ENCODE data around the gene DHX16. TPM values are rescaled to one million over a fixed set of nuclear protein-coding genes. Genes with fewer than 3 reads are reported as not detected.

The DHX16 gene
- total and polyA plus RNA-seq, 2 of the 8 experiments (the other 6 are each of a cell fraction or from before 2014, with no cell fraction given), result 27.4 to 44.4 TPM

DNA sequence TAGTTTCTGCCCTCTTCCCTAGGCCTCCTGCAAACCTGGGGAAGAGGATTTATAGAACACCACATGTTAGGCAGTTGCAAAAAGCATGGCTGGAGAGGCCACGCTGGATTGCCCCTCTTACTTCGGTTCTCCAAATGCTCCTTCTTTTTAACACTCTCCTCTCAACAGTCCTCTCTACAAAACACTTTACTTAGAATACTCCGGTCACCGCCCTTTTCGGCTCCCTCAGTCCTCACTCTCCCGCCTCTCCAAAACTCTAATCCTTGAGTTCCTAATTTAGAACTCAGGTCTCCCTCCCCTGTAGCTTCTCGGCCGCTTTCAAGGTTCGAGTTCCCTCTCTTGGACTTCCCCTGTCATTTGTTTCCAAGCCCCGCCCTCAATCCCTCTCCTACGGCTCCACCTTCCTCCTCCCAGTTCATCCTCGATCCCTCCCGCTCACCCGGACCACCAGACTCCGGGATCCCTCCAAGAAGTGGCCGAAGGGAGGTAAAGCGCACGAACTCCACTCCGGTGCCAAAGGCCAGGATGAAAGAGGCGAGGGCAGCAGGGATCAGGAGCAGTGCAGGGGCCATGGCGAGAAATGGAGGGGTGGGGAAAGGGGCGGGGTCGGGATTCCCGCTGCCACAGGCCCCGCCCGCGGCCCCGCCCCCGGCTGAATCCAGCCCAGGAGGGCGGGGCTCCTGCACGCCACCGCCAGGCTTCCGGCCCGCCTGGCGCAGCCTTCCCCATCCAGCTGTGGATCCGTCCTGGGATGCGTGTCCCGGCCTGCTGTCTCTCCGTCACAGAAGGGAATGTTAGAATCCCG, 17.8 kb upstream of the DHX16 start, which contains the start of gene NRM:
NRM (minus strand) TSS at position 582 of the 805 bp plus-strand sequence; CDS start at position 572, 10 bp downstream.
- peak within 1 kb of the TSS; percentile 99 for H4K91ac ChIP-seq (replicated peaks; ENCODE audit: insufficient read length, low read length)
- DNase-seq (ENCODE audit: low read depth in 1 of 2, low spot score in 2 of 2), result peak in 1 of 2 experiments; percentile 89
- H3K27me3 ChIP-seq (replicated peaks in 1 of 4; ENCODE audit: control insufficient read depth in 3 of 4, extremely low read depth in 1 of 4, insufficient read depth in 3 of 4, low read length in 3 of 4), result no peaks in the 10 kb centered on the region
- H2AFZ ChIP-seq (ENCODE audit: low read length), result peak within 1 kb of the TSS; percentile 80
- H2BK120ac ChIP-seq (replicated peaks; ENCODE audit: low read depth, low read length), result no peak within 1 kb of the TSS
- H3K4me1 ChIP-seq (replicated peaks in 1 of 4; ENCODE audit: control insufficient read depth in 3 of 4, insufficient read depth in 4 of 4, low read length in 3 of 4), result peaks cover 0 to 23% (median 17%) of the 10 kb centered on the region in 4 experiments; a peak in 6 of 7 replicates
- CTCF ChIA-PET (ENCODE audit: partially characterized antibody), result interaction anchor here (0.6 to 3.7 kb wide), 10 partner anchors 9 to 393 kb away, joined by 3 to 28 read pairs (median 7); partner anchors contain the start of gene MDC1
- peak within 1 kb of the TSS; percentile 100 for H4K5ac ChIP-seq (ENCODE audit: insufficient read length, low read depth, low read length)
- WGBS, 2 experiments (ENCODE audit: extremely low coverage in 1 of 2, insufficient coverage in 1 of 2, insufficient read length in 1 of 2, insufficient replicate concordance in 2 of 2, low coverage in 1 of 2, low lambda C conversion rate in 2 of 2, missing lambda C conversion rate in 1 of 2), result 4% methylated on average over 26 of the region's 40 CpGs; no CpG with 5 or more reads in 1 of the 2 experiments
- no peak within 1 kb of the TSS for H3K23ac ChIP-seq (ENCODE audit: insufficient read length)
- peak within 1 kb of the TSS; percentile 69; the same call in 1 of the 2 replicates for H2AK5ac ChIP-seq (ENCODE audit: low read depth, low read length)
- peaks cover 13% of the 10 kb centered on the region for H3K23me2 ChIP-seq (ENCODE audit: low read depth, low read length)
- peak within 1 kb of the TSS; percentile 66 for H3K4ac ChIP-seq (replicated peaks; ENCODE audit: insufficient read length, low read depth, low read length)
- H3K56ac ChIP-seq (replicated peaks; ENCODE audit: insufficient read length, low read depth, low read length), result peak within 1 kb of the TSS; percentile 95
- peak within 1 kb of the TSS; percentile 82 to 94 for H3K4me2 ChIP-seq (ENCODE audit: insufficient read depth in 1 of 2, low read depth in 2 of 2, low read length in 2 of 2)
- peak within 1 kb of the TSS; percentile 92; the same call in 1 of the 2 replicates for H2BK15ac ChIP-seq (ENCODE audit: low read length)
- H2BK5ac ChIP-seq (ENCODE audit: low read depth, low read length), result peak within 1 kb of the TSS; percentile 97
- H3K27ac ChIP-seq (ENCODE audit: low read depth, low read length), result no peak within 1 kb of the TSS; the same call in none of the 2 replicates
- FAIRE-seq, result no peak
- H3K79me1 ChIP-seq (ENCODE audit: low read depth, low read length), result 0 out of 2 replicates have a peak, but pooled peaks cover 4% of the 10 kb centered on the region
- no peaks in the 10 kb centered on the region for H4K20me1 ChIP-seq (replicated peaks in 1 of 2; ENCODE audit: control insufficient read depth in 1 of 2, insufficient read depth in 2 of 2, low read length in 2 of 2)
- H3K14ac ChIP-seq (ENCODE audit: insufficient read length), result no peak within 1 kb of the TSS
- H3K36me3 ChIP-seq (ENCODE audit: control insufficient read depth in 2 of 4, insufficient read depth in 4 of 4, low read length in 3 of 4), result no peaks in the 10 kb centered on the region; a peak in 1 of 8 replicates
- no peaks in the 10 kb centered on the region for H3K9me3 ChIP-seq (ENCODE audit: insufficient read depth in 2 of 2, low read depth in 1 of 2, low read length in 1 of 2)
- 0 out of 2 replicates have a peak within 1 kb of the TSS, but pooled peaks have one; percentile 15 for H2BK20ac ChIP-seq (ENCODE audit: low read length)
- POLR2A ChIA-PET (ENCODE audit: partially characterized antibody), result interaction anchor here (0.9 to 26.7 kb wide), 10 partner anchors 9 to 80 kb away, joined by 3 to 732 read pairs (median 6); partner anchors contain the start of genes DHX16, FLOT1, IER3 and MDC1
- peak within 1 kb of the TSS; percentile 86 to 92 (median 88) for H3K4me3 ChIP-seq (ENCODE audit: extremely low read depth in 1 of 4, insufficient read depth in 2 of 4, low read depth in 3 of 4, low read length in 4 of 4)
- peak within 1 kb of the TSS; percentile 98 for H3K18ac ChIP-seq (ENCODE audit: extremely low read depth, low read length)
- peak within 1 kb of the TSS; percentile 62; the same call in 1 of the 2 replicates for H4K8ac ChIP-seq (ENCODE audit: extremely low read depth, insufficient read depth, low read length)
- H3K79me2 ChIP-seq (ENCODE audit: control insufficient read depth in 1 of 2, insufficient read depth in 2 of 2, low read length in 2 of 2), result peaks cover 0 to 3% of the 10 kb centered on the region in 2 experiments; a peak in 1 of 4 replicates
- peak within 1 kb of the TSS in 3 of 4 experiments; percentile 46 to 87 (median 58); a peak in 6 of 7 replicates for H3K9ac ChIP-seq (replicated peaks in 1 of 4; ENCODE audit: extremely low read depth in 1 of 4, low read depth in 3 of 4, low read length in 3 of 4)
- peak within 1 kb of the TSS; percentile 89; the same call in 1 of the 2 replicates for H2BK12ac ChIP-seq (ENCODE audit: low read depth, low read length)
- TF ChIP-seq POLR2AphosphoS5 (IDR thresholded peaks at IDR 0.05; ENCODE audit: low read depth, low read length) (peak; percentile 31; the same call in 1 of the 2 replicates), CHD2 (IDR thresholded peaks at IDR 0.05; ENCODE audit: low read length) (no peak), ASH2L (IDR thresholded peaks at IDR 0.05; ENCODE audit: low read length) (peak; percentile 67), POLR2A (IDR thresholded peaks at IDR 0.05; ENCODE audit: control extremely low read depth in 1 of 2, low read depth in 2 of 2, low read length in 2 of 2) (peak in 1 of 2 experiments; percentile 41; a peak in 1 of 3 replicates), CREB1 (IDR thresholded peaks at IDR 0.05) (no peak), YY1 (IDR thresholded peaks at IDR 0.05; ENCODE audit: low read depth, low read length) (peak; percentile 56; the same call in 1 of the 2 replicates), CTBP2 (IDR thresholded peaks at IDR 0.05; ENCODE audit: borderline replicate concordance, insufficient read depth, insufficient read length, low read length) (peak; percentile 36), GABPA (IDR thresholded peaks at IDR 0.05; ENCODE audit: borderline replicate concordance, insufficient read depth, low read length) (no peak), SP4 (IDR thresholded peaks at IDR 0.05; ENCODE audit: low read length) (peak; percentile 72; the same call in 1 of the 2 replicates), POU5F1 (IDR thresholded peaks at IDR 0.05; ENCODE audit: low read depth, low read length) (no peak), SUZ12 (IDR thresholded peaks at IDR 0.05; ENCODE audit: low read length) (no peak)

Data from H1 (cell line).